ENCODE results near the gene GALNT5. TPM values are rescaled to one million over a fixed set of nuclear protein-coding genes. Genes with fewer than 3 reads are reported as not detected.

Gene GALNT5
- total RNA-seq, 4 donors from 2014 or later, result 0.08 to 0.71 (median 0.44) TPM

GRCh38 chr2:157305723-157306110, 48.2 kb downstream of the GALNT5 start:
- H3K4me3 ChIP-seq (ENCODE audit: low read depth, poor library complexity, severe bottlenecking), result no peak overlapping the region
- DNase-seq (ENCODE audit: low spot score in 2 of 2), result no peak
- no peak for TF ChIP-seq POLR2A (IDR thresholded peaks at IDR 0.05)
- no peak for TF ChIP-seq CTCF (IDR thresholded peaks at IDR 0.05)
- 91 to 93% methylated on average over 4 of the region's 4 CpGs for WGBS, 2 donors
- intact Hi-C loops (cut with DNase I; ENCODE audit: low total_unique reads), result no loop called here

- intact Hi-C loops (cut with DNase I; ENCODE audit: low total_unique reads), result no loop called here
- DNase-seq (ENCODE audit: low spot score in 2 of 2), result no peak
- no peak overlapping the region for H3K4me3 ChIP-seq (ENCODE audit: low read depth, poor library complexity, severe bottlenecking)
- no peak for TF ChIP-seq CTCF (IDR thresholded peaks at IDR 0.05)
- TF ChIP-seq POLR2A (IDR thresholded peaks at IDR 0.05), result no peak
- WGBS, 2 donors, result 44 to 46% methylated on average over 1 of the region's 1 CpG
These were observed 49.5 kb downstream of the GALNT5 start for GRCh38 chr2:157307021-157307420.

- WGBS, 2 donors, result 81 to 88% methylated on average over 2 of the region's 2 CpGs
- no peak for DNase-seq (ENCODE audit: low spot score in 2 of 2)
- intact Hi-C loops (cut with DNase I; ENCODE audit: low total_unique reads), result no loop called here
These were observed 52.4 kb downstream of the GALNT5 start for GRCh38 chr2:157309878-157310277.

GRCh38 chr2:157311706-157312105, 54.2 kb downstream of the GALNT5 start:
- H3K4me3 ChIP-seq (ENCODE audit: low read depth, poor library complexity, severe bottlenecking), result no peak overlapping the region
- WGBS, 2 donors, result 48 to 57% methylated on average over 1 of the region's 1 CpG
- DNase-seq (ENCODE audit: low spot score in 2 of 2), result no peak
- TF ChIP-seq POLR2A (IDR thresholded peaks at IDR 0.05) (no peak), CTCF (IDR thresholded peaks at IDR 0.05) (no peak)
- intact Hi-C loops (cut with DNase I; ENCODE audit: low total_unique reads), result no loop called here

More at GRCh38 chr2:157309878-157310277, 52.4 kb downstream of the GALNT5 start:
- no peak overlapping the region for H3K4me3 ChIP-seq (ENCODE audit: low read depth, poor library complexity, severe bottlenecking)
- TF ChIP-seq CTCF (IDR thresholded peaks at IDR 0.05) (no peak), POLR2A (IDR thresholded peaks at IDR 0.05) (no peak)

GRCh38 chr2:157312866-157313486, 55.5 kb downstream of the GALNT5 start:
- intact Hi-C loops (cut with DNase I; ENCODE audit: low total_unique reads), result no loop called here
- DNase-seq (ENCODE audit: low spot score in 2 of 2), result no peak
- 94 to 96% methylated on average over 1 of the region's 1 CpG for WGBS, 2 donors
- TF ChIP-seq CTCF (IDR thresholded peaks at IDR 0.05), result no peak
- TF ChIP-seq POLR2A (IDR thresholded peaks at IDR 0.05), result no peak
- no peak overlapping the region for H3K4me3 ChIP-seq (ENCODE audit: low read depth, poor library complexity, severe bottlenecking)

GRCh38 chr2:157315901-157316300, 58.4 kb downstream of the GALNT5 start:
- H3K4me3 ChIP-seq (ENCODE audit: low read depth, poor library complexity, severe bottlenecking), result no peak overlapping the region
- no peak for DNase-seq (ENCODE audit: low spot score in 2 of 2)
- TF ChIP-seq CTCF (IDR thresholded peaks at IDR 0.05) (no peak), POLR2A (IDR thresholded peaks at IDR 0.05) (no peak)
- intact Hi-C loops (cut with DNase I; ENCODE audit: low total_unique reads), result no loop called here
- 71 to 75% methylated on average over 4 of the region's 4 CpGs for whole genome bisulfite sequencing, 2 donors
